ENCODE measurements around the gene AGFG1. TPM values are rescaled to one million over a fixed set of nuclear protein-coding genes. Genes with fewer than 3 reads are reported as not detected.

AGFG1 gene
- total RNA-seq, 2 donors from 2014 or later = 85.9 to 89.4 TPM

- ATAC-seq (ENCODE audit: insufficient number of reproducible peaks, low FRiP score, low read depth) = no peak
- DNase-seq (ENCODE audit: low spot score) = no peak
- H3K4me3 ChIP-seq = no peak overlapping the region
- H3K27ac ChIP-seq = no peak overlapping the region
- H3K36me3 ChIP-seq = no peaks in the 10 kb centered on the region
- no peaks in the 10 kb centered on the region for H3K9me3 ChIP-seq
- no peaks in the 10 kb centered on the region for H3K27me3 ChIP-seq (replicated peaks; ENCODE audit: insufficient read depth)
- H3K4me1 ChIP-seq (ENCODE audit: control insufficient read depth in 1 of 2, low read depth in 2 of 2) = no peaks in the 10 kb centered on the region
- no peak for TF ChIP-seq CTCF (IDR thresholded peaks at IDR 0.05)
These were observed 21.6 kb upstream of the AGFG1 start for GRCh38 chr2:227450311-227450841.

- H3K4me3 ChIP-seq = no peak overlapping the region
- DNase-seq (ENCODE audit: low spot score) (no peak), ATAC-seq (ENCODE audit: insufficient number of reproducible peaks, low FRiP score, low read depth) (no peak)
- no peaks in the 10 kb centered on the region for H3K27me3 ChIP-seq (replicated peaks; ENCODE audit: insufficient read depth)
- no peaks in the 10 kb centered on the region for H3K36me3 ChIP-seq
- TF ChIP-seq CTCF (IDR thresholded peaks at IDR 0.05) = no peak
- no peaks in the 10 kb centered on the region for H3K9me3 ChIP-seq
- no peaks in the 10 kb centered on the region for H3K4me1 ChIP-seq (ENCODE audit: control insufficient read depth in 1 of 2, low read depth in 2 of 2)
- H3K27ac ChIP-seq = no peak overlapping the region
These were observed 20.9 kb upstream of the AGFG1 start for GRCh38 chr2:227450926-227451654.

GRCh38 chr2:227451655-227451992 is 20.3 kb upstream of the AGFG1 start:
- H3K4me1 ChIP-seq (ENCODE audit: control insufficient read depth in 1 of 2, low read depth in 2 of 2) = no peaks in the 10 kb centered on the region
- no peak overlapping the region for H3K4me3 ChIP-seq
- ATAC-seq (ENCODE audit: insufficient number of reproducible peaks, low FRiP score, low read depth) (no peak), DNase-seq (ENCODE audit: low spot score) (no peak)
- no peaks in the 10 kb centered on the region for H3K9me3 ChIP-seq
- H3K36me3 ChIP-seq = no peaks in the 10 kb centered on the region
- H3K27ac ChIP-seq = no peak overlapping the region
- no peaks in the 10 kb centered on the region for H3K27me3 ChIP-seq (replicated peaks; ENCODE audit: insufficient read depth)
- TF ChIP-seq CTCF (IDR thresholded peaks at IDR 0.05) = no peak

GRCh38 chr2:227453810-227454209 is 18.1 kb upstream of the AGFG1 start:
- no peak for DNase-seq (ENCODE audit: low spot score)
- no peak for ATAC-seq (ENCODE audit: insufficient number of reproducible peaks, low FRiP score, low read depth)
- Histone ChIP-seq H3K27ac (no peak overlapping the region), H3K27me3 (replicated peaks; ENCODE audit: insufficient read depth) (no peaks in the 10 kb centered on the region), H3K9me3 (no peaks in the 10 kb centered on the region), H3K4me3 (no peak overlapping the region), H3K4me1 (ENCODE audit: control insufficient read depth in 1 of 2, low read depth in 2 of 2) (no peaks in the 10 kb centered on the region), H3K36me3 (no peaks in the 10 kb centered on the region)
- no peak for TF ChIP-seq CTCF (IDR thresholded peaks at IDR 0.05)

- TF ChIP-seq CTCF (IDR thresholded peaks at IDR 0.05) = no peak
- DNase-seq (ENCODE audit: low spot score) (no peak), ATAC-seq (ENCODE audit: insufficient number of reproducible peaks, low FRiP score, low read depth) (no peak)
- no peaks in the 10 kb centered on the region for H3K4me1 ChIP-seq (ENCODE audit: control insufficient read depth in 1 of 2, low read depth in 2 of 2)
- no peaks in the 10 kb centered on the region for H3K36me3 ChIP-seq
- H3K9me3 ChIP-seq = no peaks in the 10 kb centered on the region
- no peaks in the 10 kb centered on the region for H3K27me3 ChIP-seq (replicated peaks; ENCODE audit: insufficient read depth)
- H3K4me3 ChIP-seq = no peak overlapping the region
- no peak overlapping the region for H3K27ac ChIP-seq
These were observed 17.6 kb upstream of the AGFG1 start for GRCh38 chr2:227454323-227454860.
